H1 (cell line): ENCODE data around the gene TOMM6. TPM values are rescaled to one million over a fixed set of nuclear protein-coding genes. Genes with fewer than 3 reads are reported as not detected.

Experiments used
- JUN ChIP-seq: IDR thresholded peaks from 2 replicates; pipeline ENCODE4 v1.6.1; 2011; ENCODE audit warnings: low read depth, mild to moderate bottlenecking, improper control_type of control experiment, low read length
- RAD21 ChIP-seq, 2 experiments: IDR thresholded peaks in 1 of 2; conservative IDR thresholded peaks in 1 of 2; 2 replicates each; pipeline ENCODE4 v1.6.1; 2011; ENCODE audit warnings: low read depth in 2 of 2, low read length in 2 of 2, improper control_type of control experiment in 1 of 2, inconsistent platforms in 1 of 2, mild to moderate bottlenecking in 1 of 2, moderate library complexity in 1 of 2
- RBBP5 ChIP-seq: IDR thresholded peaks from 2 replicates; pipeline ENCODE4 v1.7.1; 2012; ENCODE audit warnings: low read depth, mild to moderate bottlenecking, inconsistent platforms, low read length, moderate library complexity, borderline replicate concordance
- polyA plus RNA-seq, 7 experiments: library from polyadenylated mRNA; depleted of rRNA in 3 of 7; stranded (reverse) in 5 of 7; unstranded in 2 of 7; fragments of >200 nt in 5 of 7; fragments of 200-250 nt in 2 of 7; gene quantifications; 1 replicate in 5 of 7; 2 replicates in 1 of 7; 4 replicates in 1 of 7; pipeline versions ENCODE4 v1.2.1 to v1.2.3, GENCODE V29; 2011 to 2013; ENCODE audit warnings: missing spikeins in 2 of 7, mixed read lengths in 2 of 7
- total RNA-seq: library from RNA; stranded (reverse); fragmentation: NEBNext Ultra II Directional; extraction: Animal tissue kit (Norgen Biotek cat#: 25700); gene quantifications from 2 replicates; pipeline ENCODE4 v1.2.1, GENCODE V29; 2021

TOMM6 gene
- total and polyA plus RNA-seq, 2 of the 8 experiments (the other 6 are each of a cell fraction or from before 2014, with no cell fraction given): 228 to 560 TPM

GRCh38 chr6:41799559-41799911, 12.0 kb downstream of the TOMM6 start (continued):
- TF ChIP-seq JUN (no peak), RBBP5 (no peak), RAD21 (IDR thresholded peaks at IDR 0.05 in 1 of 2, conservative IDR thresholded peaks at IDR 0.05 in 1 of 2; ENCODE audit: low read depth in 2 of 2, low read length in 2 of 2) (no peak)
